Measurements from ENCODE around the gene KRT1.

Gene KRT1

GRCh38 chr12:52699960-52700359 is 19.8 kb upstream of the KRT1 start:
- no peak overlapping the region for H3K27ac ChIP-seq (ENCODE audit: extremely low read depth, low read depth, low read length)
- H3K4me3 ChIP-seq (ENCODE audit: low read depth, low read length): no peak overlapping the region
- TF ChIP-seq ZNF16 (tag by site-specific recombination; IDR thresholded peaks at IDR 0.05; ENCODE audit: low read depth) (no peak), ZNF558 (tag by site-specific recombination; IDR thresholded peaks at IDR 0.05) (no peak), ZNF350 (tag by site-specific recombination; IDR thresholded peaks at IDR 0.05) (no peak), ZNF639 (tag by site-specific recombination; IDR thresholded peaks at IDR 0.05) (no peak), ZNF391 (tag by site-specific recombination; IDR thresholded peaks at IDR 0.05; ENCODE audit: borderline replicate concordance, low read depth) (no peak), ZNF707 (tag by site-specific recombination; IDR thresholded peaks at IDR 0.05) (no peak), ZFP69B (tag by site-specific recombination; IDR thresholded peaks at IDR 0.05) (no peak), ZNF221 (tag by site-specific recombination; IDR thresholded peaks at IDR 0.05; ENCODE audit: borderline replicate concordance) (no peak), ZBTB49 (tag by site-specific recombination; IDR thresholded peaks at IDR 0.05; ENCODE audit: low read depth) (no peak), ZSCAN18 (tag by site-specific recombination; IDR thresholded peaks at IDR 0.05) (no peak), ZNF121 (tag by site-specific recombination; IDR thresholded peaks at IDR 0.05) (no peak), ZNF501 (tag by site-specific recombination; IDR thresholded peaks at IDR 0.05) (no peak), KLF9 (tag by site-specific recombination; IDR thresholded peaks at IDR 0.05; ENCODE audit: low read depth) (no peak)
- no peaks in the 10 kb centered on the region for H3K9me3 ChIP-seq (ENCODE audit: control insufficient read depth, insufficient read depth, low read depth, low read length)
- H3K4me1 ChIP-seq (ENCODE audit: control insufficient read depth, insufficient read depth, low read length): no peaks in the 10 kb centered on the region
- CTCF ChIA-PET: no interaction called here
- no peaks in the 10 kb centered on the region for H3K36me3 ChIP-seq (ENCODE audit: control insufficient read depth in 2 of 2, insufficient read depth in 1 of 2, low read length in 2 of 2)
- POLR2A ChIA-PET: no interaction called here

- no peaks in the 10 kb centered on the region for H3K4me1 ChIP-seq (ENCODE audit: control insufficient read depth, insufficient read depth, low read length)
- no peaks in the 10 kb centered on the region for H3K36me3 ChIP-seq (ENCODE audit: control insufficient read depth in 2 of 2, insufficient read depth in 1 of 2, low read length in 2 of 2)
- no peaks in the 10 kb centered on the region for H3K9me3 ChIP-seq (ENCODE audit: control insufficient read depth, insufficient read depth, low read depth, low read length)
- H3K4me3 ChIP-seq (ENCODE audit: low read depth, low read length): no peak overlapping the region
- ChIA-PET CTCF (interaction anchor here (0.6 to 1.2 kb wide), 3 partner anchors 8 to 616 kb away, joined by 3 read pairs; no protein-coding TSS in a partner anchor), POLR2A (no interaction called here)
- no peak overlapping the region for H3K27ac ChIP-seq (ENCODE audit: extremely low read depth, low read depth, low read length)
- no peak for TF ChIP-seq HIC1 (tag by site-specific recombination; IDR thresholded peaks at IDR 0.05)
These were observed 19.2 kb upstream of the KRT1 start for GRCh38 chr12:52699373-52699772.
